ENCODE results near the gene KLHDC10.
"Not testable (repeated sequence)": the region's sequence is repeated elsewhere in the genome, so short reads cannot be mapped to it uniquely, and the experiment has no call there.

KLHDC10 gene

DNA sequence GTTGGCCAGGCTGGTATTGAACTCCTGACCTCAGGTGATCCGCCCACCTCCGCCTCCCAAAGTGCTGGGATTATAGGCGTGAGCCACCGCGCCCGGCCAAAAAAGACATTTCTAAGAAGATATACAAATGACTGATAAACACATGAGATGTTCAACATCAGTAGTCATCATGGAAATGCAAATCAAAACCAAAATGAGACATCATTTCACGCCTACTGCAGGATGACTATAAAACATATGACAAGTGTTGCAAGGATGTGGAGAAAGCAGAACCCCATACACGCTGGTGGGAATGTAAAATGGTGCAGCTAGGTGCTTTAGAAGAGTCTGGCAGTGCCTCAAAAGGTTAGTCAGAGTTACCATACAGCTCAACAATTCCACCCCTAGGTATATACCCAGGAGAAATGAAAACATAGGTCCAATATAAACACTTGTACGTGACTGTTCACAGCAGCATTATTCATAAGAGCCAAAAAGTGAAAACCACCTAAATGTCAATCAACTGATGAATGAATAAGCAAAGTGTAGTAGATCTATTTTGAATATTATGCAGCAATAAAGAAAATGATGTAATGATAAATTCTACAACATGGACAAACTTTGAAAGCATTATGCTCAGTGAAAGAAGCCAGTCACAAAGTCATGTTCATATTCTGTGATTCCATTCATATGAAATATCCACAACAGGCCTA lies 110.4 kb downstream of the KLHDC10 start:
- H3K4me3 ChIP-seq (replicated peaks; ENCODE audit: low read depth, low read length) = no peak overlapping the region
- DNase-seq (ENCODE audit: extremely low read depth, low read depth) = no peak
- TF ChIP-seq CTCF (IDR thresholded peaks at IDR 0.05; ENCODE audit: low read depth, low read length, missing control alignments) = no peak

- no peak for TF ChIP-seq CTCF (IDR thresholded peaks at IDR 0.05; ENCODE audit: low read depth, low read length, missing control alignments)
- no peak overlapping the region for H3K4me3 ChIP-seq (replicated peaks; ENCODE audit: low read depth, low read length)
- no peak for DNase-seq (ENCODE audit: extremely low read depth, low read depth)
Observed at GRCh38 chr7:130181263-130181605, 110.9 kb downstream of the KLHDC10 start.

GRCh38 chr7:130182990-130183389 lies 112.7 kb downstream of the KLHDC10 start:
- no peak overlapping the region for H3K4me3 ChIP-seq (replicated peaks; ENCODE audit: low read depth, low read length)
- DNase-seq (ENCODE audit: extremely low read depth, low read depth) = no peak
- no peak for TF ChIP-seq CTCF (IDR thresholded peaks at IDR 0.05; ENCODE audit: low read depth, low read length, missing control alignments)

DNA sequence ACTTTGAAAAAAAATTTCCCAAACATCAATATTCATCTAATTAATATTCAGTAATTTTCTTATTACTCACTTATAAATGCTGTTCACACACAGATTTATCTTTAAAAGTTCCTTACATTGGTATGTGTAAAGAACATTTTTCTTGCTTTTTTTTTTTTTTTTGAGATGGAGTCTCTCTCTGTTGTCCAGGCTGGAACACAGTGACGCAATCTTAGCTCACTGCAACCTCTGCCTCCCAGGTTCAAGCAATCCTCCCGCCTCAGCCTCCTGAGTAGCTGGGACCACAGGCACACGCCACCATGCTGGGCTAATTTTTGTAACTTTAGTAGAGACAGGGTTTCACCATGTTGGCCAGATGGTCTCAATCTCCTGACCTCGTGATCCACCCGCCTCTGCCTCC lies 114.0 kb downstream of the KLHDC10 start:
- DNase-seq (ENCODE audit: extremely low read depth, low read depth); H3K4me3 ChIP-seq (replicated peaks; ENCODE audit: low read depth, low read length): not testable (repeated sequence)

Measured in HFF-Myc (cell line).